OCI-LY7 (cell line): Measurements from ENCODE around the gene GUCY1A2. TPM values are rescaled to one million over a fixed set of nuclear protein-coding genes. Genes with fewer than 3 reads are reported as not detected.

Source experiments
- BruUV-seq: library from RNA; stranded (reverse); fragments of 400-500 nt; replicated peaks from 2 replicates; lab custom pipeline; 2021; lab: Mats Ljungman, UMichigan
- CTCF ChIA-PET: fragments of 300-600 bp; sonication (Branson Sonifier 250); formaldehyde crosslinking; loops from one replicate; lab custom pipeline; 2022; ENCODE audit warnings: antibody characterized with exemption; ENCODE audit not compliant: unreplicated experiment; lab: Charles Lee
- POLR2A ChIA-PET: fragments of 300-600 bp; sonication (Branson Sonifier 250); formaldehyde crosslinking; loops from one replicate; lab custom pipeline; 2022; ENCODE audit warnings: antibody characterized with exemption; lab: Charles Lee
- DNase-seq: peaks from one replicate; pipeline ENCODE4 v3.0.0-alpha.2; 2015; ENCODE audit warnings: low spot score
- H2AFZ ChIP-seq: fragments of 200-600 bp; sonication (generic), shearing (Covaris generic); 2 replicates; pipeline ENCODE4 v1.6.1; 2014; ENCODE audit warnings: mild to moderate bottlenecking, antibody characterized with exemption, low read length, moderate library complexity
- H3K27ac ChIP-seq: fragments of 200-600 bp; sonication (generic); 2 replicates; pipeline ENCODE4 v1.5.1; 2014; ENCODE audit warnings: mixed run types, low read depth, mild to moderate bottlenecking, moderate library complexity, low read length, inconsistent platforms; ENCODE audit not compliant: poor library complexity, severe bottlenecking
- H3K36me3 ChIP-seq: fragments of 200-600 bp; sonication (generic); 2 replicates; pipeline ENCODE4 v1.6.1; 2014; ENCODE audit warnings: mild to moderate bottlenecking, antibody characterized with exemption, low read length, moderate library complexity, mixed read lengths; ENCODE audit not compliant: insufficient read depth
- H3K4me1 ChIP-seq: fragments of 200-600 bp; sonication (generic); 2 replicates; pipeline ENCODE4 v1.5.1; 2014; ENCODE audit warnings: mild to moderate bottlenecking, low read length; ENCODE audit not compliant: insufficient read depth, poor library complexity, severe bottlenecking
- H3K4me2 ChIP-seq: fragments of 200-600 bp; sonication (generic); 2 replicates; pipeline ENCODE4 v1.6.1; 2014; ENCODE audit warnings: mild to moderate bottlenecking, low read length
- H3K4me3 ChIP-seq: fragments of 200-600 bp; sonication (generic); 2 replicates; pipeline ENCODE4 v1.5.1; 2014; ENCODE audit warnings: mild to moderate bottlenecking, low read depth, low read length; ENCODE audit not compliant: poor library complexity, severe bottlenecking
- H3K79me2 ChIP-seq: fragments of 200-600 bp; sonication (generic); 2 replicates; pipeline ENCODE4 v1.6.1; 2016; ENCODE audit warnings: low read depth, mild to moderate bottlenecking, low read length, moderate library complexity, mixed read lengths; ENCODE audit not compliant: insufficient read depth
- H3K9me2 ChIP-seq: fragments of 200-600 bp; sonication (generic); 2 replicates; pipeline ENCODE4 v1.6.1; 2016; ENCODE audit warnings: mild to moderate bottlenecking, low read length, mixed read lengths; ENCODE audit not compliant: insufficient read depth
- H3K9me3 ChIP-seq: fragments of 200-600 bp; sonication (generic); 2 replicates; pipeline ENCODE4 v1.6.1; 2014; ENCODE audit warnings: mild to moderate bottlenecking, mixed run types, low read length, mixed read lengths
- H4K20me1 ChIP-seq: fragments of 200-600 bp; sonication (generic); 2 replicates; pipeline ENCODE4 v1.6.1; 2014; ENCODE audit warnings: mild to moderate bottlenecking, antibody characterized with exemption, low read length, moderate library complexity, mixed read lengths; ENCODE audit not compliant: insufficient read depth
- CTCF ChIP-seq: fragments of 200-600 bp; sonication (generic); conservative IDR thresholded peaks from 2 replicates; pipeline ENCODE4 v1.5.1; 2014; ENCODE audit warnings: mild to moderate bottlenecking, antibody characterized with exemption, low read length, moderate library complexity, mixed read lengths
- EZH2phosphoT487 ChIP-seq: fragments of 200-600 bp; sonication (generic); IDR thresholded peaks from 2 replicates; pipeline ENCODE4 v1.6.1; 2018; ENCODE audit warnings: low read depth, borderline replicate concordance, mild to moderate bottlenecking, mixed run types, antibody characterized with exemption, low read length, moderate library complexity, mixed read lengths
- intact Hi-C: fragments of 100-400 bp; cut with micrococcal nuclease; formaldehyde crosslinking; loops from one replicate; pipeline ENCODE4 v1.10.0; 2022; ENCODE audit not compliant: unreplicated experiment
- total RNA-seq, 2 experiments: library from RNA; depleted of rRNA in 1 of 2; stranded (reverse); fragments of >200 nt in 1 of 2; shearing (Covaris generic) in 1 of 2; gene quantifications; 2 replicates each; pipeline ENCODE4 v1.2.3, GENCODE V29; 2014 to 2022

The GUCY1A2 gene
- total RNA-seq, 2 experiments from 2014 or later = under 0.01 TPM; not detected in 1

DNA sequence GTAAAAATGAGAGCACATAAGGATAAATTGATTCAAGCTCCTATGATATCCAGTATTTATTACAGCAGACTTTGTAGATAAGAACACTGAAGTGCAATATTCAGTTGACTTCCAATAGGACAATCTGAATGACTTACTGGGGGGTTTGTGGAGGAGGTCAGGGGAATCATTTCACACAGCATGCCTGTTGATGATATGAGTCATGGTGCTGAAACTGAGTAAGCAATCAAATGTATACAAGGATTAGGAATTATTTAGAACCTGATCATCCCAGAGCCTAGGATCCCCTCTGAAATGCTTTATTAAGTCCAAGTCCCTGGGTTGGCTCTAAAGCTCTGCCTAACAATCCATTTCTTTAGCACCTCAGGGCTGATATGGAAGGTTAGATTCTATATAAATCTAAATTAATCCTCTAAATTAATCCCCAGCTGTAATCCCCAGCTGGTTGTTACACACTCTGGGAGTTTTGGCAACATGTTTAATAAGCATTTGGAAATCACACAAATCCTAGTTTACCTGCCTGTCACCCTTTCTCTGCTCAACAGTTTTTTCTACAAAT, 326.4 kb downstream of the GUCY1A2 start:
- no peaks in the 10 kb centered on the region for H4K20me1 ChIP-seq
- no peaks in the 10 kb centered on the region for H3K4me1 ChIP-seq
- H3K27ac ChIP-seq = no peak overlapping the region
- DNase-seq = no peak
- H3K9me3 ChIP-seq = no peaks in the 10 kb centered on the region
- intact Hi-C loops = no loop called here
- H3K4me3 ChIP-seq = no peak overlapping the region
- ChIA-PET CTCF (no interaction called here), POLR2A (interaction anchor here (0.7 to 1.3 kb wide), 2 partner anchors 11 to 587 kb away, joined by 3 read pairs; no protein-coding TSS in a partner anchor)
- no peaks in the 10 kb centered on the region for H3K79me2 ChIP-seq
- no peak overlapping the region for H3K4me2 ChIP-seq
- BruUV-seq = no TSS peak
- no peak overlapping the region for H2AFZ ChIP-seq
- H3K36me3 ChIP-seq = no peaks in the 10 kb centered on the region
- H3K9me2 ChIP-seq = no peaks in the 10 kb centered on the region
- TF ChIP-seq CTCF (no peak), EZH2phosphoT487 (no peak)

DNA sequence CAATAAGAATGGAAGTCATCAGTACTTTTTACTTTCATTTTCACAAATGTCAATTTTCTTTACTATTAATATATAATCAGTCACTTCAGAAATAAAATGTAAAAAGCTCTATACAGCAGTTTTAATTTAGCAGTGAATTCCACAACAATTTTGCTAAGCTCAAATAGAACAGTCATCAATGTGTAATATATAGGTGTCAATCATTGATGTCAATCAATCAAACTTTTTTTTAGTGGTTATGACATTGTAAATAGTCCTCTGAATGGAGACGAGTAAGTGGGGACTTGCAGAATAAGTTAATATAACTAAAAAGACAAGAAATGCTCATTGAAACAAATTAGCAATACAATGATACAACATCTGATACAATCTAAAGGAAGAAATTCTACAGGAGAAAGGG, 327.4 kb downstream of the GUCY1A2 start:
- H2AFZ ChIP-seq = no peak overlapping the region
- H3K79me2 ChIP-seq = no peaks in the 10 kb centered on the region
- DNase-seq = no peak
- TF ChIP-seq CTCF (no peak), EZH2phosphoT487 (no peak)
- no peaks in the 10 kb centered on the region for H3K36me3 ChIP-seq
- H4K20me1 ChIP-seq = no peaks in the 10 kb centered on the region
- no peak overlapping the region for H3K4me2 ChIP-seq
- no peak overlapping the region for H3K27ac ChIP-seq
- ChIA-PET CTCF (no interaction called here), POLR2A (interaction anchor here (1.3 kb wide), 1 partner anchor 10 kb away, joined by 3 read pairs; no protein-coding TSS in a partner anchor)
- no peaks in the 10 kb centered on the region for H3K9me3 ChIP-seq
- H3K4me3 ChIP-seq = no peak overlapping the region
- no TSS peak for BruUV-seq
- no peaks in the 10 kb centered on the region for H3K9me2 ChIP-seq
- H3K4me1 ChIP-seq = no peaks in the 10 kb centered on the region
- intact Hi-C loops = no loop called here

DNA sequence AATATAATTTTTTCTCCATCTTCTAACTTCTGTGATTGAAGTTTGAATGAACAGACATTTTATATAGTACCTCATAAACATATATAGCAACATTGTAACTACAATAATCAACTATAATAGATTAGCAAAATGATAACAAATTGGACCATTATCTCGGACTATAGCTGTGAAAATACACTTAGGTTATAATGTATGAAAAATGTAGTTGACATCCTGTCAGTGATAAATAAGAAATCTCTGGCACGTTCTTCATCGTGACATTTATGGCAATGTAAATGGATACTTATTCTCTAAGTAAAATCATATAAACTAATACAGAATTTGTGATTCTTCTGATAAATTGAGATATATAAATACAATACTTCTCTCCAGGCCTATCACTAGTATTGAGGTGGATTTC, 333.3 kb downstream of the GUCY1A2 start:
- TF ChIP-seq CTCF (no peak), EZH2phosphoT487 (no peak)
- ChIA-PET CTCF (no interaction called here), POLR2A (no interaction called here)
- H3K79me2 ChIP-seq = no peaks in the 10 kb centered on the region
- H3K9me2 ChIP-seq = no peaks in the 10 kb centered on the region
- H2AFZ ChIP-seq = no peak overlapping the region
- BruUV-seq = no TSS peak
- no peaks in the 10 kb centered on the region for H4K20me1 ChIP-seq
- H3K4me2 ChIP-seq = no peak overlapping the region
- no peaks in the 10 kb centered on the region for H3K9me3 ChIP-seq
- H3K36me3 ChIP-seq = no peaks in the 10 kb centered on the region
- intact Hi-C loops = no loop called here
- no peaks in the 10 kb centered on the region for H3K4me1 ChIP-seq
- H3K27ac ChIP-seq = no peak overlapping the region
- no peak for DNase-seq
- H3K4me3 ChIP-seq = no peak overlapping the region
